Chondrocyte (in vitro differentiated cells): ENCODE data around the gene IL12RB2. TPM values are rescaled to one million over a fixed set of nuclear protein-coding genes. Genes with fewer than 3 reads are reported as not detected.

Experiments used
- DNase-seq: peaks from one replicate; pipeline ENCODE4 v3.0.0; 2021; ENCODE audit warnings: mixed read lengths, low spot score
- H3K27ac Mint-ChIP-seq: one replicate; pipeline ENCODE4 v1.8.0; 2021; ENCODE audit warnings: mild to moderate bottlenecking, moderate library complexity, mixed read lengths; ENCODE audit not compliant: unreplicated experiment
- H3K27me3 Mint-ChIP-seq: 2 replicates; pipeline ENCODE4 v1.8.0; 2021; ENCODE audit warnings: low read depth, mixed read lengths
- H3K36me3 Mint-ChIP-seq: 2 replicates; pipeline ENCODE4 v1.8.0; 2021; ENCODE audit warnings: low read depth, mixed read lengths
- H3K4me1 Mint-ChIP-seq: 2 replicates; pipeline ENCODE4 v1.8.0; 2021; ENCODE audit warnings: low read depth, mild to moderate bottlenecking, mixed read lengths
- H3K4me3 Mint-ChIP-seq: one replicate; pipeline ENCODE4 v1.8.0; 2021; ENCODE audit warnings: mild to moderate bottlenecking, moderate library complexity, mixed read lengths; ENCODE audit not compliant: unreplicated experiment
- H3K9me3 Mint-ChIP-seq: 2 replicates; pipeline ENCODE4 v1.8.0; 2021; ENCODE audit warnings: low read depth, mixed read lengths
- total RNA-seq: library from RNA; stranded (reverse); gene quantifications from 3 replicates; pipeline ENCODE4 v1.2.1, GENCODE V29; 2021
- TF ChIP-seq, protein P1 (sequence below): fragments of 200-600 bp; sonication (generic); IDR thresholded peaks from 2 replicates; pipeline ENCODE4 v1.5.0; 2021; ENCODE audit warnings: antibody characterized with exemption, mild to moderate bottlenecking, moderate library complexity

IL12RB2 gene
- total RNA-seq, 1 donor from 2014 or later = not detected

DNA sequence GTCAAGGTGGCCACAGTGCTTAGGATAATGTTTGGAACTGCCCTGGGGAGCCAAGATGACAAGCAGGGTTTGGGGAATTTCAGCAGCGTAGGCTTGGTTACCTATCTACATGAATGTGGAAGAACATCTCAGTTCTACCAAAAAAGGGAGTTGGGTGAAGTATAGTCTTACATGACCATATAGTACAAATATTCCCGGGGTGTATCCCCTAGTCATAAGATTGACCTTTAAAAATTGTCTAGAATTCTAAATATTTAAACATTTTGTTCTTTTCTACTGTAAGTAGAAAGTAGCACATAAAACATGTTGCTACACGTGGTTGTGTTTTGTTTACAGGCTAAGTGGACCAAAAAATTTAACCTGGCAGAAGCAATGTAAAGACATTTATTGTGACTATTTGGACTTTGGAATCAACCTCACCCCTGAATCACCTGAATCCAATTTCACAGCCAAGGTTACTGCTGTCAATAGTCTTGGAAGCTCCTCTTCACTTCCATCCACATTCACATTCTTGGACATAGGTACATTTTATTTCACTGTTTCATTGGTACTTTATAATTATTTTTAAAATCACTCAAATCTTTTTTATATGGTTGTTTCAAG, 20.3 kb downstream of the IL12RB2 start:
- Mint-ChIP-seq H3K27ac (no peak overlapping the region), H3K9me3 (no peaks in the 10 kb centered on the region), H3K4me3 (no peak overlapping the region), H3K4me1 (peaks cover 5% of the 10 kb centered on the region), H3K27me3 (no peaks in the 10 kb centered on the region), H3K36me3 (no peaks in the 10 kb centered on the region)
- TF ChIP-seq, protein P1, sequence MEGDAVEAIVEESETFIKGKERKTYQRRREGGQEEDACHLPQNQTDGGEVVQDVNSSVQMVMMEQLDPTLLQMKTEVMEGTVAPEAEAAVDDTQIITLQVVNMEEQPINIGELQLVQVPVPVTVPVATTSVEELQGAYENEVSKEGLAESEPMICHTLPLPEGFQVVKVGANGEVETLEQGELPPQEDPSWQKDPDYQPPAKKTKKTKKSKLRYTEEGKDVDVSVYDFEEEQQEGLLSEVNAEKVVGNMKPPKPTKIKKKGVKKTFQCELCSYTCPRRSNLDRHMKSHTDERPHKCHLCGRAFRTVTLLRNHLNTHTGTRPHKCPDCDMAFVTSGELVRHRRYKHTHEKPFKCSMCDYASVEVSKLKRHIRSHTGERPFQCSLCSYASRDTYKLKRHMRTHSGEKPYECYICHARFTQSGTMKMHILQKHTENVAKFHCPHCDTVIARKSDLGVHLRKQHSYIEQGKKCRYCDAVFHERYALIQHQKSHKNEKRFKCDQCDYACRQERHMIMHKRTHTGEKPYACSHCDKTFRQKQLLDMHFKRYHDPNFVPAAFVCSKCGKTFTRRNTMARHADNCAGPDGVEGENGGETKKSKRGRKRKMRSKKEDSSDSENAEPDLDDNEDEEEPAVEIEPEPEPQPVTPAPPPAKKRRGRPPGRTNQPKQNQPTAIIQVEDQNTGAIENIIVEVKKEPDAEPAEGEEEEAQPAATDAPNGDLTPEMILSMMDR = no peak
- DNase-seq = no peak

DNA sequence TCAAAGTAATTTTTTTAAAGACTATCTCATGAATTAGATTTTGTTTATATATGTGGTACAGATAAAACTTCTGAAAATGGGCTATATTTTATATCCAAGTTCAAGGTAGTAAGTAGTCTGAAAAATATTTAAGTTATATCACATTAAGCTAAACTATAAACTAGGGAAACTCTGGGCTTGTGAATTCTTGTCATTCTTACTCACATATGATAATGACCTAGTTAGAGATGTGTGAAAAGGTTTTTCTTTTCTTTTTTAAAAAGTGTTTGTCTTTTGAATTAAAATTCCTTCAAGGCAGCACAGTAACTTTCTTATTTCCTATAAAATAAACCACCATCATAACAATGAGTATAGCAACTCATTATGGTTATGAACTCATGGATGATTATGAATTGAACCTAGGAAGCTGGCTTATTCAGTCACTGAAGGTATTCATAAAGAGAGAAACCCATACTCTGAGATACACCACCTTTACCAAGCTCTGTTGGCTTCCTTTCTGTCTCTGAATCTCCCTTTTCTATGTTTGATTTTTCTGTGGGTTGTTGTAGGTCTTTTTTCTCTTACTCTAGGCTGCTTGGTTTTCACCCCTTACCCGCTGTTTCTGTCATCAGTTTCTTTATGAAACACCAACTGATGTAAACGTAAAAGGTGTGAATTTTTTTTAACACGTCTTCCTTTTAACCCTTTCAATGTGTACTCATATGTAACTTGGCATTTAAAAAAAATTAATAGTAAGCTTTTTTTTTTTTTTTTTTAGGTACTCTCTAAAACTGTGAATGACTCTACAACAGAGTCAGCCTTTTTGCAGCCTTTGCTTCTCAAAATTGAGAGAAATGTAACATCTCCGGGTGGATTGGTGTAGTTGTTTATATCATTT, 25.2 kb downstream of the IL12RB2 start:
- no peaks in the 10 kb centered on the region for H3K36me3 Mint-ChIP-seq
- no peaks in the 10 kb centered on the region for H3K4me1 Mint-ChIP-seq
- no peak overlapping the region for H3K4me3 Mint-ChIP-seq
- no peak for DNase-seq
- no peak overlapping the region for H3K27ac Mint-ChIP-seq
- H3K27me3 Mint-ChIP-seq = no peaks in the 10 kb centered on the region
- TF ChIP-seq, protein P1 = no peak
- no peaks in the 10 kb centered on the region for H3K9me3 Mint-ChIP-seq

DNA sequence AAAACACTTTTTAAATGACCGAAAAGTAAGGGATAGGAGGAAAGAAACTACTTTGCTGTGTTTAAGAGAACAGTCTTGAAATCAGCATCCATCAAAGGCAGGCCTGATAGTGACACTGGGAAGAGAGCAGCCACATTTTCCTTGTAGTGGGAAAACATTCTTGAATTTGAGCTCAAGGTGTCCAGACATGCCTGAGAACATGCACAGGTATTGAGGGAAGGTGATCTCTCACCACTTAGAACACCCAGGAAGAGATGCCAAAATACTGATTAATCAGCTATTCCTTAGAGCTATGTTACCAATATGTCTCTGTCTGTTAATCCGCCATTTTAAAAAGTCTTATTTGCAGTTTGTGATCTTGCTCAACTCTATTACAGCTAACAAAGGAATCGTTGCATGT, 25.9 kb downstream of the IL12RB2 start:
- no peaks in the 10 kb centered on the region for H3K27me3 Mint-ChIP-seq
- H3K4me1 Mint-ChIP-seq = peaks cover under 1% of the 10 kb centered on the region
- no peak for DNase-seq
- H3K4me3 Mint-ChIP-seq = no peak overlapping the region
- no peaks in the 10 kb centered on the region for H3K9me3 Mint-ChIP-seq
- no peaks in the 10 kb centered on the region for H3K36me3 Mint-ChIP-seq
- H3K27ac Mint-ChIP-seq = no peak overlapping the region
- TF ChIP-seq, protein P1 = no peak

DNA sequence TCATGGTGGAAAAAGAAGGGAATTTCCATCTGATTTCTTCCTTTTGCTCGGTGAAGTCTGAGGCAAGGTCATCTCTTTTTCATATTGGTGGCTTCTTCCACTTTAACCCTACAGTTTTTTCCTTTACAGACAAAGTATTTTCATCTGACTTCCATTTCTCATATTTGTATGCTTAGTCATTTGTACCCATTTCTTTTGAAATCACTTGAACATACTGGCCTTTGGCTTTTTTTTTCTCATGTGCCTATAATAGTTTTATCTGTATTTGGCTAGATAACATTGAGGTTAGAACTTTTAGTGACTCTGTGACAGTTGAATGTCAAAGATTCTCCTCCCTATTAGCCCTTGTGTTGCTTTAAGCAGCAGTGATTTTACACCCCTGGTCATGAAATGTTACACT, 27.7 kb downstream of the IL12RB2 start:
- Mint-ChIP-seq H3K27ac (no peak overlapping the region), H3K4me1 (peaks cover 19% of the 10 kb centered on the region), H3K9me3 (no peaks in the 10 kb centered on the region)

DNA sequence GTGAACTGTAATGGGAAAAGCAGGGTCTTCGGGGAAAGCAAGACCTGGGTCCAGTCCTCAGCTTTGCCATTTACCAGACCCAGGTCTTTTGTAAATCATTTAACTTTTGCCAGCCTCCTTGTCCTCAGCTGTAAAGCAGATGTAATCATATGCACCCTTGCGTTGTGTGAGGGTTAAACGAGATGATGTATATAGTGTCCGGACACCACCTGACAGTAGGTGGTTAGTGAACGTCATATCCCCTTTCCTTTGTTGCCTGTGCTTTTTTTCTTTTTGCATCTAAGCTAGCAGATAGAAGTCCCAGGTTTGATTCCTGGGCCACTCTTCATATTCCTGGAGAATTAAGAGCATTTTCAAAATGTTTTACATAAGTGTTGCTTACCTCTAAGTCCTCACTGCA, 28.5 kb downstream of the IL12RB2 start:
- no peak for DNase-seq
- H3K4me1 Mint-ChIP-seq = peaks cover 24% of the 10 kb centered on the region

More for the DNA sequence above, 27.7 kb downstream of the IL12RB2 start:
- H3K4me3 Mint-ChIP-seq = no peak overlapping the region
- H3K27me3 Mint-ChIP-seq = no peaks in the 10 kb centered on the region
- TF ChIP-seq, protein P1 = no peak
- H3K36me3 Mint-ChIP-seq = no peaks in the 10 kb centered on the region
- no peak for DNase-seq

More for the DNA sequence above, 28.5 kb downstream of the IL12RB2 start:
- no peaks in the 10 kb centered on the region for H3K27me3 Mint-ChIP-seq
- H3K27ac Mint-ChIP-seq = no peak overlapping the region
- H3K4me3 Mint-ChIP-seq = no peak overlapping the region
- H3K9me3 Mint-ChIP-seq = no peaks in the 10 kb centered on the region
- H3K36me3 Mint-ChIP-seq = no peaks in the 10 kb centered on the region
- TF ChIP-seq, protein P1 = no peak
